GM19372 (cell line): ENCODE data around the gene PACC1.
A peak's percentile ranks its signal among the peaks of the same experiment; 100 is the strongest.
"Not testable (repeated sequence)": the region's sequence is repeated elsewhere in the genome, so short reads cannot be mapped to it uniquely, and the experiment has no call there.

Experiments
- ATAC-seq: cut with Tn5 transposase; IDR thresholded peaks from one replicate; pipeline ENCODE4 v1.9.1; 2021; ENCODE audit warnings: mild to moderate bottlenecking, low read depth, moderate library complexity; ENCODE audit not compliant: unreplicated experiment

PACC1 gene

GRCh38 chr1:212401838-212402582 lies 12.7 kb downstream of the PACC1 start:
- no peak for ATAC-seq

DNA sequence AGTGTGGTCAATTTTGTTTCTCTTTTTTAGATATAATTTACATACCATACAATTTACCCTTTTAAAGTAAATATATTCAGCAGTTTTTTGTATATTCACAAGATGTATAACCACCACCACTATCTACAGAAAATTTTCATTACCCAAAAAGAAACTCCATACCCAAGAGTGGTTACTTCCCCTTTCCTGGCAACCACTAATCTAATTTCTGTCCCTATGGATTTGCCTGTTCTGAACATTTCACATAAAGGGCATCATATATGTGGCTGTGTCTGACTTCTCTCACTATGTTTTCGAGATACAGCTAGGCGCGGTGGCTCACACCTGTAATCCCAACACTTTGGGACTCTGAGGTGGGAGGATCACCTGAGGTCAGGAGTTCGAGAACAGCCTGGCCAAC lies 13.6 kb downstream of the PACC1 start:
- no peak for ATAC-seq

GRCh38 chr1:212397171-212397570 lies 17.5 kb downstream of the PACC1 start:
- ATAC-seq = no peak

DNA sequence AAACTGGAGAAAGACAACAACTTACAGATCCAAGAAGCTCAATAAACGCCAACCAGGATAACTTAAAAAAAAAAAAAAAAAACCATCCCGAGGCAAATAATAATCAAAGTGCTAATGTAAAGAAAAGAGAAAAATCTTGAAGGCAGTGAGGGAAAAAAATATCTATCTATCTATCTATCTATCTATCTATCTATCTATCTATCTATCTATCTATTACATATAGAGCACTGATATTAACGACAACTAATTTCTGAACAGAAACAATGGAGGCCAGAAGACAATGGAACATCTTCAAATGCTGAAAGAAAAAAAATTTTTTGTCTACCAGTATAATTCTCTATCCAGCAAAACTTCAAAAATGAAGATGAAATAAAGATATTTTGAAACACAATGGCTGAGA lies 18.0 kb downstream of the PACC1 start:
- no peak for ATAC-seq

DNA sequence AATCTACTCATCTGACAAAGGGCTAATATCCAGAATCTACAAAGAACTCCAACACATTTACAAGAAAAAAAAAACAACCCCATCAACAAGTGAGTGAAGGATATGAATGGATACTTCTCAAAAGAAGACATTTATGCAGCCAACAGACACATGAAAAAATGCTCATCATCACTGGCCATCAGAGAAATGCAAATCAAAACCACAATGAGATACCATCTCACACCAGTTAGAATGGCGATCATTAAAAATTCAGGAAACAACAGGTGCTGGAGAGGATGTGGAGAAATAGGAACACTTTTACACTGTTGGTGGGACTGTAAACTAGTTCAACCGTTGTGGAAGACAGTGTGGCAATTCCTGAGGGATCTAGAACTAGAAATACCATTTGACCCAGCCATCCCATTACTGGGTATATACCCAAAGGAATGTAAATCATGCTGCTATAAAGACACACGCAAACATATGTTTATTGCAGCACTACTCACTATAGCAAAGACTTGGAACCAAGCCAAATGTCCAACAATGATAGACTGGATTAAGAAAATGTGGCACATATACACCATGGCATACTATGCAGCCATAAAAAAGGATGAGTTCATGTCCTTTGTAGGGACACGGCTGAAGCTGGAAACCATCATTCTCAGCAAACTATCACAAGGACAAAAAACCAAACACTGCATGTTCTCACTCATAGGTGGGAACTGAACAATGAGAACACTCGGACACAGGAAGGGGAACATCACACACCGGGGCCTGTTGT lies 18.8 kb downstream of the PACC1 start:
- ATAC-seq = not testable (repeated sequence)

- no peak for ATAC-seq
Observed at GRCh38 chr1:212388985-212389716, 25.5 kb downstream of the PACC1 start.

GRCh38 chr1:212386029-212386428 lies 28.7 kb downstream of the PACC1 start:
- ATAC-seq = no peak

- no peak for ATAC-seq
Observed at GRCh38 chr1:212381397-212382035, 33.2 kb downstream of the PACC1 start.

DNA sequence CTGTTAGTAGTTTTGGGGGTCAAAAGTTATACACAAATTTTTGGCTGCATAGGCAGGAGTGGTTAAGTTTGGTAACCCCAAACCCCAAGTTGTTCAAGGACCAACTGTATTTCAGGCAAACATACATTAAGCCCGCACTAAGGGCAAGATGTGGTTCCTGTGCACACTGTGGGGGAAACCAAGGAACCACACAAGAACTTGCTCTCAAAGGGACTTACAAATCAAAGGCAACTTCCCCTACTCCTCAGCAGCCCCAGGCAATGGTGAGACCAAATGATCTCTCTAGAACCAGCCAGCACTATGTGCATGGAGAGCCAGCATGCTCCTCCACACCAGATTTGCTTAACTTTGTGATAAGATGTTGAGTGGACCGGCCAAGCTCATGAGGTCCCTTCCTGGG lies 35.3 kb downstream of the PACC1 start:
- ATAC-seq = no peak

GRCh38 chr1:212377644-212378043 lies 37.0 kb downstream of the PACC1 start:
- ATAC-seq = no peak

DNA sequence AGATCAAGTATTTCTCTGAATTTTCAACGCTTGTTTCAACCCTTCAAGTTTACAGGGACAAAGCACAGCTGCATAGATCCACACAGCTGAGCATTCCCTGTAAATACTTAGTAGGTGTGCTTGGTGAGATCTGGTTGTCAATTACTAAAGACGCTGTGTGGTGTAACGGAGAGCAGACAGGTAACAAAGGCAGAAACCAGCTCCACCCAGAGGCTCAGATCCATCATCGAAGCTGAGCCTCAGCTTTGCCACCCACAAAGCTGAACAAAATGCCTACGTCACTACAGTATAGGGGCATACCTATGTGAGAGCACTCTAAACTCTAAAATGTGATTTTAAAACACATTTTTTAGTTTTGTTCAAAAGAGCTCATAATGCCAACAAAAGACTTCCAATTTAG lies 38.7 kb downstream of the PACC1 start:
- no peak for ATAC-seq

DNA sequence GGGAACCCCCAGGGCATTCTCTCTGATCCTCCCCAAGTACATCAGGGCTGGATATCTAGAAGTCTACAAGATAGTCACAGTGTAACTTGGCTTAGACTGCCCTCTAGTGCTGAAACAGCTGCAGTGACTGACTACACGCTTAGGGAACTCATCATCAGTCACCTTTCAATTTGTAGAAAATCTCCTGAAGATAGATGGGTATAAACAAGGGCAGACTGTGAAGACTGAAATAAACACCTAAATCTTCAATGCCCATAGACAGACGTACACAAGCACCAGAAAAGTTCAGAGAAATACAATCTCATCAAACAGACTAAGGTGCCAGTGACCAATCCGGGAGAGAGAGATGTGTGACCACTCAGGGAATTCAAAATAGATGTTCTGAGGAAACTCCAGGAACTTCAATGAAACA lies 46.6 kb downstream of the PACC1 start:
- ATAC-seq = peak; percentile 70

GRCh38 chr1:212367474-212368072 lies 47.1 kb downstream of the PACC1 start:
- ATAC-seq = no peak

DNA sequence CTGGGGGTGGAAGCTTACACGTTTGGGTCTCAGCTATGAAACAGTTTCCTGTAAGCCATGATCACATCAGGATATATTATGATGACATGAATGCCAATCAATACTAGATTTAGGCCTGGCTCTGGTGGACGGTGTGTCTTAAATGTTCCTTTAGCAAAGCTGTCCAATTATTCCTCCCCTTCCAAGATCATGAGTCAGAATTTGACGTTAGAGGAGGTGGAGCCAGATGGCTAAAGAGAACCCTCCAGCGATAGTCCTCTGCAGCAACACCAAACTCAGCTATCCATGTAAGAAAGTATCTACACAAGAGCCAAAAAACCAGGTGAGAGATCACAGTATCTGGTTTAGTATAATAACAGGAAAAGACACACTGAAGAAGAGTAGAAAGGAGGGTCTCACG lies 47.8 kb downstream of the PACC1 start:
- ATAC-seq = no peak

DNA sequence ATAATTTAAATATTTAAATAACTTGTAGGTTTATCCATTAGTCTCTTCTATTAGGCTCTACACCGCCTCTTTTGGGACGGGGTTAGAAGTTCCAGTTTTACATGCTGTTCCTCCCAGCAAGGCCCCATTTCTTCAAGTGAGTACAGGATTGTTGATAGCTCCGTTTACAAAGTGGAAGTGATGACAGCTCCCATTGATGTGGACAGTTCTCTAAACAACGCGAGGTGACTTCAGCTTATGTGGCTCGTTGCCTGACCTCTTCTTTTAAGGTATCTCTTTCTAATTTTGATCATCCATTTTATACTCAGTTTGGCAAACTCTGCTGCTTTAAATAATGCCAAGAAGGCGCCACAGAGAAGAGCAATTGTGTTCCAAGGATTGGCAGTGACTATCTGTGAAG lies 49.7 kb downstream of the PACC1 start:
- no peak for ATAC-seq

GRCh38 chr1:212359794-212360479 lies 54.7 kb downstream of the PACC1 start:
- no peak for ATAC-seq

DNA sequence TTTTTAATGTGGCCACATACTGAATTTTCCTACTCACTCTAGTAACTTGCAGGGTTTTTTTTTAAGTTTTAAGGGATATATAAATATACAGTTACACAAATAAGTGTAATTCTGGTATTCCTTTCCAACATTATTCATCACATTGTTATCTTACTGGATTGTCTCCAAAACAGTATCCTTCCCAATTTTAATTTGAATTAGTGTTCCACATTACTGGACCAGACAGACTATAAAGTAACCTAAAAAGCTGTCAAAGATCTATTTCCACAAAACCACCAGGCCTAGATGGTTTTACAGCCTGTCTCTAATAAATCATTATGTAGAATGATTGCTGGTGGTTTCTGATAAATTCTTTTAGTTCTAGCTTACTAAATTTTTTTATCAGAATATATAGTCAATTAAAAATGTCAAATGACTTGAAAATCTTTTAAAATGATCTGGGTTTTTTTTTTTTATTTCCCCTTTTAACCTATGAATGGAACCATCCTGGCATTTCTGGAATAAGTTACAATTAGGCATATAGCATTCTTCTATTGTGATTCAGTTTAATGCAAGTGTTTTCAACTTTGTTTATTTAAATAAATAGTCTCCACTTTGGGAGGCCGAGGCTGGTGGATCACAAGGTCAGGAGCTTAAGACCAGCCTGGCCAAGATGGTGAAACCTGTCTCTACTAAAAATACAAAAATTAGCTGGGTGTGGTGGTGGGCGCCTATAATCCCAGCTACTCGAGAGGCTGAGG lies 59.3 kb downstream of the PACC1 start:
- ATAC-seq = no peak

DNA sequence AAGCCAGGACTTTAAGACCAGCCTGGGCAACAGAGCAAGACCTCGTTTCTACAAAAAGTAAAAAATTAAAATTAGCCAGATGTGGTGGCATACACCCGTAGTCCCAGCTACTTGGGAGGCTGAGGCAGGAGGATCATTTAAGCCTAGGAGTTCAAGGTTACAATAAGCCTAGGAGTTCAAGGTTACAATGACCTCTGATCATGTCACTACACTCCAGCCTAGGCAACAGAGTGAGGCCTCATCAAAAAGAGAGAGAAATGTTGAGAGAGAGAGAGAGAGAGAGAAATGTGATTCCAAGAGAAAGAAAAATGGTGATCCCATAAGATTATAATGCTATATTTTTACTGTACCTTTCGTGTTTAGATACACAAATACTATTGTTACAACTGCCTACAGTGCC lies 60.2 kb downstream of the PACC1 start:
- ATAC-seq = no peak

- ATAC-seq = no peak
Observed at GRCh38 chr1:212353181-212353580, 61.5 kb downstream of the PACC1 start.
